A549 treated with AZD2906 at 1 μM for 4 hours (cell line): ENCODE results near the gene AKIRIN2. TPM values are rescaled to one million over a fixed set of nuclear protein-coding genes. Genes with fewer than 3 reads are reported as not detected.

ENCODE experiments used
- total RNA-seq: library from RNA; stranded (reverse); fragments of 200-300 nt; extraction: Qiagen RNA extraction; gene quantifications from 5 replicates; pipeline ENCODE4 v1.2.3, GENCODE V29; 2022

AKIRIN2 gene
- total RNA-seq, result 26.1 to 31.5 TPM (median 30.7 TPM) in 5 replicates

GRCh38 chr6:87701676-87702588, at the start of gene AKIRIN2:
Gene AKIRIN2, minus strand, starts transcription at chr6:87702233. Its CDS starts 549 bp downstream, at chr6:87701684.

Other genes starting within 250 kb of the AKIRIN2 start
- 8.0 to 9.5 TPM (median 8.4 TPM) in 5 replicates for gene SLC35A1, start 229.3 kb downstream of the AKIRIN2 start, total RNA-seq
- 18.6 to 19.7 TPM (median 19.5 TPM) in 5 replicates for gene RARS2, start 112.2 kb downstream of the AKIRIN2 start, total RNA-seq
- 14.0 to 17.0 TPM (median 15.0 TPM) in 5 replicates for gene ORC3, start 112.1 kb downstream of the AKIRIN2 start, total RNA-seq